ENCODE data around the gene SQSTM1. TPM values are rescaled to one million over a fixed set of nuclear protein-coding genes. Genes with fewer than 3 reads are reported as not detected.

SQSTM1 gene
- polyA plus RNA-seq, 2 of the 4 experiments (the other 2 are of a cell fraction) = 362 to 625 TPM

DNA sequence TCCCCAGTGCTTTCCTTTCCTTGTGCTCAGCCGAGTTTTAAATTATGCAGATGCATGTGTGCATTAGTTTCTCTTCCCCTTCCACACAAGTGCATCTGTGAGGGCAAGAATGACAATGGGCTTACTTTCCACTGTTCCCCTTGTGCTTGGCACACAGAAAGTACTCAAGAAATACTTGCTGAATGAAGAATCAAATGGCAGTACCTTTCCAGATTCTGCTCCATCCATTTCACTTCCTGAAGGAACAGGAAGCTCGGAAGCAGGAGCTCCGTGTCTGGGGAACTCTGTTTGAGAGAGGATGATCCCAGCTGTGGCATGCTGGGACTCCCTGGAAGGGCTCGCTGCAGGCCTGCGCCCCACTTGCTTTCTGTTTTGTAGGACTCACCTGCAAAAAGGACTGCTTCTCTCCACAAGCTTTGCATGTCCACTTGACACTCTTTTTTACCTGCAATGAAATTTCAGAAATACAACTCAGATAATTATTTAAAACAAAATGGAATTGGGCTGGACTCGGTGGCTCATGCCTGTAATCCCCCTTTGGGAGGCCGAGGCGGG is 32.4 kb downstream of the SQSTM1 start (continued):
- TF ChIP-seq, protein P1, sequence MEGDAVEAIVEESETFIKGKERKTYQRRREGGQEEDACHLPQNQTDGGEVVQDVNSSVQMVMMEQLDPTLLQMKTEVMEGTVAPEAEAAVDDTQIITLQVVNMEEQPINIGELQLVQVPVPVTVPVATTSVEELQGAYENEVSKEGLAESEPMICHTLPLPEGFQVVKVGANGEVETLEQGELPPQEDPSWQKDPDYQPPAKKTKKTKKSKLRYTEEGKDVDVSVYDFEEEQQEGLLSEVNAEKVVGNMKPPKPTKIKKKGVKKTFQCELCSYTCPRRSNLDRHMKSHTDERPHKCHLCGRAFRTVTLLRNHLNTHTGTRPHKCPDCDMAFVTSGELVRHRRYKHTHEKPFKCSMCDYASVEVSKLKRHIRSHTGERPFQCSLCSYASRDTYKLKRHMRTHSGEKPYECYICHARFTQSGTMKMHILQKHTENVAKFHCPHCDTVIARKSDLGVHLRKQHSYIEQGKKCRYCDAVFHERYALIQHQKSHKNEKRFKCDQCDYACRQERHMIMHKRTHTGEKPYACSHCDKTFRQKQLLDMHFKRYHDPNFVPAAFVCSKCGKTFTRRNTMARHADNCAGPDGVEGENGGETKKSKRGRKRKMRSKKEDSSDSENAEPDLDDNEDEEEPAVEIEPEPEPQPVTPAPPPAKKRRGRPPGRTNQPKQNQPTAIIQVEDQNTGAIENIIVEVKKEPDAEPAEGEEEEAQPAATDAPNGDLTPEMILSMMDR (IDR thresholded peaks at IDR 0.05) = no peak
- no peak for TF ChIP-seq RCOR1 (IDR thresholded peaks at IDR 0.05; ENCODE audit: low read depth, low read length)
- TF ChIP-seq KDM5A (IDR thresholded peaks at IDR 0.05) = no peak
- TF ChIP-seq, protein P2, sequence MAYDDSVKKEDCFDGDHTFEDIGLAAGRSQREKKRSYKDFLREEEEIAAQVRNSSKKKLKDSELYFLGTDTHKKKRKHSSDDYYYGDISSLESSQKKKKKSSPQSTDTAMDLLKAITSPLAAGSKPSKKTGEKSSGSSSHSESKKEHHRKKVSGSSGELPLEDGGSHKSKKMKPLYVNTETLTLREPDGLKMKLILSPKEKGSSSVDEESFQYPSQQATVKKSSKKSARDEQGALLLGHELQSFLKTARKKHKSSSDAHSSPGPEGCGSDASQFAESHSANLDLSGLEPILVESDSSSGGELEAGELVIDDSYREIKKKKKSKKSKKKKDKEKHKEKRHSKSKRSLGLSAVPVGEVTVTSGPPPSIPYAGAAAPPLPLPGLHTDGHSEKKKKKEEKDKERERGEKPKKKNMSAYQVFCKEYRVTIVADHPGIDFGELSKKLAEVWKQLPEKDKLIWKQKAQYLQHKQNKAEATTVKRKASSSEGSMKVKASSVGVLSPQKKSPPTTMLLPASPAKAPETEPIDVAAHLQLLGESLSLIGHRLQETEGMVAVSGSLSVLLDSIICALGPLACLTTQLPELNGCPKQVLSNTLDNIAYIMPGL (CRISPR knock-in tag; IDR thresholded peaks at IDR 0.05; ENCODE audit: borderline replicate concordance) = no peak
- no peak for TF ChIP-seq HOXA7 (CRISPR knock-in tag; IDR thresholded peaks at IDR 0.05)
- TF ChIP-seq EHF (CRISPR knock-in tag; IDR thresholded peaks at IDR 0.05) = no peak

DNA sequence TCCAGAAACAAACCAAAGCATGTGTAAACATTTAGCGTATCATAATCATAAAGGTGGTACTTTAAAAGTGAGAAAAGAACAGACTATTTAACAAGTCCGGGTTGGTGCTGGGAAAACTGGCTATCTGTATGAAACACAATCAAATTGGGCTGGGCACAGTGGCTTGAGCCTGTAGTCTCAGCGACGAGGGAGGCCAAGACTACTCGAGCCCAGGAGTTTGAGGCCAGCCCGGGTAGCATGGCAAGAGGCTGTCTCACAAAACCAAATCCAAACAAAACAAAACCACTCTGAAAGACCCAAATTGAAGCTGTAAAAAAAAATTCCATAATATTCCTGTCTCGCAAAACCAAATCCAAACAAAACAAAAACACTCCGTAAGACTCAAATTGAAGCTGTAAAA is 33.7 kb downstream of the SQSTM1 start:
- peaks cover 3% of the 10 kb centered on the region; the same call in 1 of the 3 replicates for H3K4me1 ChIP-seq
- 95% methylated on average over 8 of the region's 8 CpGs for WGBS (ENCODE audit: missing lambda C conversion rate)
- no peaks in the 10 kb centered on the region for H3K9me3 ChIP-seq
- ChIA-PET POLR2A (no interaction called here), CTCF (no interaction called here)
- no peak overlapping the region for H3K4me2 ChIP-seq
- DNase-seq (ENCODE audit: low read depth in 1 of 2, low spot score in 1 of 2) = no peak
- no peak for FAIRE-seq
- no peak for ATAC-seq
- H3K4me3 ChIP-seq = no peak overlapping the region
- H3K27ac ChIP-seq = no peak overlapping the region
- TF ChIP-seq HOXA7 (CRISPR knock-in tag; IDR thresholded peaks at IDR 0.05) = no peak
- no peak for TF ChIP-seq KDM1A (IDR thresholded peaks at IDR 0.05; ENCODE audit: low read depth)
- TF ChIP-seq, protein P3, sequence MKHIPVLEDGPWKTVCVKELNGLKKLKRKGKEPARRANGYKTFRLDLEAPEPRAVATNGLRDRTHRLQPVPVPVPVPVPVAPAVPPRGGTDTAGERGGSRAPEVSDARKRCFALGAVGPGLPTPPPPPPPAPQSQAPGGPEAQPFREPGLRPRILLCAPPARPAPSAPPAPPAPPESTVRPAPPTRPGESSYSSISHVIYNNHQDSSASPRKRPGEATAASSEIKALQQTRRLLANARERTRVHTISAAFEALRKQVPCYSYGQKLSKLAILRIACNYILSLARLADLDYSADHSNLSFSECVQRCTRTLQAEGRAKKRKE (CRISPR knock-in tag; IDR thresholded peaks at IDR 0.05; ENCODE audit: low read depth) = no peak
- no peak for TF ChIP-seq RFX5 (IDR thresholded peaks at IDR 0.05)
- no peak for TF ChIP-seq ZC3H11A (IDR thresholded peaks at IDR 0.05)

DNA sequence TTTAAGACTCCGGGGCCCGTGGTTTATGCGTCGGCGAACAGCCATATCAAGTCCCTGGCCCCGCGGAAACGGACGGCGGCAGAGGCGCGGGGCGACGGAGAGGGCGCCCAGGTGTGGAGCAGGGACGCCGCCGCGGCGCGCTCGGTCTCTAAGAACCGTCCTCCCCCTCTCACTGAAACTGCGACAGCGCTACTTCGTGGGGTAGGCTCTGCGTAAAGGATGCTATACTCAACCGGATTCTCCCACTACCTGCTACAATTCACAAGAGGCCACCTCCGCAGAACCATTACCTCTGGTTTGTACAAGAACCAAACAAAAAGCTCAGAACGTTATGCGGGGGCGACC is 37.5 kb downstream of the SQSTM1 start:
- peak; percentile 74 for ATAC-seq
- 0% methylated on average over 26 of the region's 32 CpGs for WGBS (ENCODE audit: missing lambda C conversion rate)
- ChIA-PET POLR2A (interaction anchor here (1.5 kb wide), 1 partner anchor 38 kb away, joined by 4 read pairs; the partner anchor contains the start of gene SQSTM1), CTCF (interaction anchor here (2.5 kb wide), 1 partner anchor 56 kb away, joined by 10 read pairs; no protein-coding TSS in a partner anchor)
- H3K27ac ChIP-seq = peak overlapping the region; percentile 89 to 95
- no peak for TF ChIP-seq POLR2AphosphoS2 (conservative IDR thresholded peaks at IDR 0.05; ENCODE audit: low read length)
- TF ChIP-seq, protein P4, sequence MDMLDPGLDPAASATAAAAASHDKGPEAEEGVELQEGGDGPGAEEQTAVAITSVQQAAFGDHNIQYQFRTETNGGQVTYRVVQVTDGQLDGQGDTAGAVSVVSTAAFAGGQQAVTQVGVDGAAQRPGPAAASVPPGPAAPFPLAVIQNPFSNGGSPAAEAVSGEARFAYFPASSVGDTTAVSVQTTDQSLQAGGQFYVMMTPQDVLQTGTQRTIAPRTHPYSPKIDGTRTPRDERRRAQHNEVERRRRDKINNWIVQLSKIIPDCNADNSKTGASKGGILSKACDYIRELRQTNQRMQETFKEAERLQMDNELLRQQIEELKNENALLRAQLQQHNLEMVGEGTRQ (IDR thresholded peaks at IDR 0.05) = no peak
- peak in 1 of 2 experiments; percentile 52 for DNase-seq (ENCODE audit: low read depth in 1 of 2, low spot score in 1 of 2)
- peak overlapping the region; percentile 80 for H3K4me2 ChIP-seq
- H3K4me1 ChIP-seq = peaks cover 9% of the 10 kb centered on the region; the same call in 2 of the 3 replicates
- peak overlapping the region; percentile 75 for H3K4me3 ChIP-seq
- no peaks in the 10 kb centered on the region for H3K9me3 ChIP-seq
- no peak for FAIRE-seq

DNA sequence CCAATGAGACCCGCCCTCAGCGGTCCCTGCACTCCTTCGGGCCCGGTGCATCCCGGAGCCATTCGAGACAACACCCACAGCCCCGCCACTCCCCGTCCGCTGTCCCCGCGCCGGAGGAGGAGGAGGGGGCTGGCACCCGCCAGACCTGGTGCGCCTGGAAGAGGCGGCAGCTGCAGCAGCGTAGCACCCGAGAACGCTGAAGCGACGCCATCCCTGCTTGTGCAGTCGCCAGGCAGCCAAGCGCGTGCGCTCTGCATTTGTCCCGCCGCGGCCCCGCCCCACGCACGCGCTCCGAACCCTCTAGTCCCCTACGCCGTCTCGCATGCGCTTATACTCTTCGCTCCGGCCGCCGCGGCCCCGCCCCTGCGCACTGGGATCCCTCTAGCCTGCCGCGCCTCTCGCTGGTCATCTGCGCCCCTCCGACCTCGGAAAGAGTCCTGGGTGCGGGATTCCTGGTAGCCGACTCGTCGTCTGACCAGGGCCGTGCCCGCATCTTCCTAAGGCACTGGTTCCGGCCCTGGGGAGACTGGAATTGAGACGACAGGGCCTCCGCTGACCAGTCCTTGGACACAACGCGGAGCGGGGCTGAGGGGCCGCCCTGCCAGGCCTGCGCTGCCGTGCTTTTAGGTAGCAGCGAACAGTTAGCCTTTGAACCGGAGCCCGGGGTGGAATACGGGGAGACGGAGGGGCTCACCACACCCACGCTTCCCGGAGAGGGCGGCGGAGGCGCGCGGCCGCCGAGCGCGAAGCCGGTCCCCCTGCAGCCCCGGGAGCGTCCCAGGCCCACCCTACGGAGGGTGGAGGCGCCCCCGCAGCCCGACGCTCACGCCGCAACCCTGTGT is 38.1 kb downstream of the SQSTM1 start, which contains the start of gene MRNIP:
Gene MRNIP (minus strand): TSS at position 232 of the 842 bp plus-strand sequence. CDS start 21 bp downstream, at position 211.
- H3K4me1 ChIP-seq = peaks cover 9% of the 10 kb centered on the region; the same call in 2 of the 3 replicates
- no peaks in the 10 kb centered on the region for H3K9me3 ChIP-seq
- ATAC-seq = peak; percentile 92 to 98
- DNase-seq (ENCODE audit: low read depth in 1 of 2, low spot score in 1 of 2) = peak; percentile 86 to 97
- H3K4me3 ChIP-seq = peak within 1 kb of the TSS; percentile 75
- under 1% methylated on average over 55 of the region's 90 CpGs for WGBS (ENCODE audit: missing lambda C conversion rate)
- CTCF ChIA-PET = interaction anchor here (2.5 kb wide), 1 partner anchor 57 kb away, joined by 10 read pairs; no protein-coding TSS in a partner anchor
- peak within 1 kb of the TSS; percentile 85 for H3K4me2 ChIP-seq
- POLR2A ChIA-PET = interaction anchor here (1.5 kb wide), 1 partner anchor 38 kb away, joined by 4 read pairs; the partner anchor contains the start of gene SQSTM1
- peak within 1 kb of the TSS; percentile 89 to 95 for H3K27ac ChIP-seq
- FAIRE-seq = no peak
- TF ChIP-seq SMC3 (IDR thresholded peaks at IDR 0.05) (0 out of 3 replicates have a peak, but pooled peaks have one; percentile 18), JUN (IDR thresholded peaks at IDR 0.05) (peak; percentile 46 to 89; a peak in 4 of 5 replicates), KDM5A (IDR thresholded peaks at IDR 0.05) (no peak), HOXA7 (CRISPR knock-in tag; IDR thresholded peaks at IDR 0.05) (no peak), MAZ (IDR thresholded peaks at IDR 0.05; ENCODE audit: borderline replicate concordance, low read depth, low read length) (peak; percentile 54; the same call in 1 of the 2 replicates), PHF8 (IDR thresholded peaks at IDR 0.05; ENCODE audit: borderline replicate concordance, low read depth) (peak; percentile 21; the same call in 1 of the 2 replicates), POLR2AphosphoS2 (conservative IDR thresholded peaks at IDR 0.05; ENCODE audit: low read length) (peak; percentile 60; the same call in 1 of the 2 replicates), TFCP2L1 (CRISPR knock-in tag; IDR thresholded peaks at IDR 0.05) (0 out of 2 replicates have a peak, but pooled peaks have one; percentile 34)
- TF ChIP-seq, protein P5, sequence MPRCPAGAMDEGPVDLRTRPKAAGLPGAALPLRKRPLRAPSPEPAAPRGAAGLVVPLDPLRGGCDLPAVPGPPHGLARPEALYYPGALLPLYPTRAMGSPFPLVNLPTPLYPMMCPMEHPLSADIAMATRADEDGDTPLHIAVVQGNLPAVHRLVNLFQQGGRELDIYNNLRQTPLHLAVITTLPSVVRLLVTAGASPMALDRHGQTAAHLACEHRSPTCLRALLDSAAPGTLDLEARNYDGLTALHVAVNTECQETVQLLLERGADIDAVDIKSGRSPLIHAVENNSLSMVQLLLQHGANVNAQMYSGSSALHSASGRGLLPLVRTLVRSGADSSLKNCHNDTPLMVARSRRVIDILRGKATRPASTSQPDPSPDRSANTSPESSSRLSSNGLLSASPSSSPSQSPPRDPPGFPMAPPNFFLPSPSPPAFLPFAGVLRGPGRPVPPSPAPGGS (IDR thresholded peaks at IDR 0.05) = peak; percentile 73; the same call in 2 of the 3 replicates
- TF ChIP-seq, protein P6, sequence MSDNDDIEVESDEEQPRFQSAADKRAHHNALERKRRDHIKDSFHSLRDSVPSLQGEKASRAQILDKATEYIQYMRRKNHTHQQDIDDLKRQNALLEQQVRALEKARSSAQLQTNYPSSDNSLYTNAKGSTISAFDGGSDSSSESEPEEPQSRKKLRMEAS (IDR thresholded peaks at IDR 0.05) = peak; percentile 92
